ENCODE measurements around the gene MMP21. TPM values are rescaled to one million over a fixed set of nuclear protein-coding genes. Genes with fewer than 3 reads are reported as not detected.

MMP21 gene
- not detected in 2 replicates for total RNA-seq

GRCh38 chr10:125775491-125776106 is at the start of gene MMP21:
Gene MMP21 (minus strand): TSS chr10:125775821. CDS start chr10:125775821, 0 bp downstream.

GRCh38 chr10:125822878-125823662 is 47.4 kb upstream of the MMP21 start, which contains the start of the genes BCCIP and UROS:
Gene BCCIP (plus strand): TSS chr10:125823546. CDS start chr10:125823558, 12 bp downstream.
Gene UROS (minus strand): TSS chr10:125823258. CDS start chr10:125816499, 6,759 bp downstream.

GRCh38 chr10:125719173-125720001 is 56.2 kb downstream of the MMP21 start, which contains the start of gene EDRF1:
Gene EDRF1 (plus strand): TSS chr10:125719709. CDS start chr10:125719808, 99 bp downstream.

Small RNAs within 50 kb of the gene (small RNA-seq; reads per million reads assigned to genes)
- not detected for gene MIR4484 (ENCODE audit: low replicate concordance)

Other genes with a start within 250 kb of the MMP21 start
- gene TEX36, start 92.7 kb downstream of the MMP21 start, total RNA-seq: not detected in 2 replicates
- gene EDRF1, start 56.1 kb downstream of the MMP21 start, total RNA-seq: 17.9 and 29.3 TPM in 2 replicates
- gene UROS, start 47.4 kb upstream of the MMP21 start, total RNA-seq: 56.1 and 56.5 TPM in 2 replicates
- 24.9 and 37.9 TPM in 2 replicates for gene BCCIP, start 47.7 kb upstream of the MMP21 start, total RNA-seq
- 33.5 and 57.0 TPM in 2 replicates for gene DHX32, start 105.5 kb upstream of the MMP21 start, total RNA-seq
- gene FANK1, start 120.7 kb upstream of the MMP21 start, total RNA-seq: 1.8 and 2.6 TPM in 2 replicates